Fibroblast of the aortic adventitia (primary cell): ENCODE measurements around the gene SNU13. TPM values are rescaled to one million over a fixed set of nuclear protein-coding genes. Genes with fewer than 3 reads are reported as not detected.

ENCODE experiments used
- DNase-seq: peaks from one replicate; pipeline ENCODE4 v3.0.0-alpha.2; 2010; ENCODE audit warnings: low read depth
- H3K4me3 ChIP-seq: 2 replicates; pipeline ENCODE4 v1.5.1; 2011; ENCODE audit warnings: low read depth, mild to moderate bottlenecking, control low read depth, low read length, moderate library complexity
- CTCF ChIP-seq: IDR thresholded peaks from 2 replicates; pipeline ENCODE4 v1.5.1; 2011; ENCODE audit warnings: mild to moderate bottlenecking, low read length, control low read depth, inconsistent platforms; ENCODE audit not compliant: insufficient read depth
- total RNA-seq: library from RNA; depleted of rRNA; stranded (reverse); fragments of >200 nt; gene quantifications from 2 replicates; pipeline ENCODE4 v1.2.3, GENCODE V29; 2012; ENCODE audit warnings: low replicate concordance

Gene SNU13
- total RNA-seq, 1 donor: 82.5 TPM

GRCh38 chr22:41658869-41659268 lies 29.8 kb downstream of the SNU13 start:
- DNase-seq: no peak
- TF ChIP-seq CTCF: no peak
- H3K4me3 ChIP-seq: no peak overlapping the region

GRCh38 chr22:41657709-41658108 lies 31.0 kb downstream of the SNU13 start:
- TF ChIP-seq CTCF: no peak
- no peak overlapping the region for H3K4me3 ChIP-seq
- DNase-seq: no peak

GRCh38 chr22:41656556-41656955 lies 32.1 kb downstream of the SNU13 start:
- TF ChIP-seq CTCF: no peak
- no peak overlapping the region for H3K4me3 ChIP-seq
- no peak for DNase-seq

DNA sequence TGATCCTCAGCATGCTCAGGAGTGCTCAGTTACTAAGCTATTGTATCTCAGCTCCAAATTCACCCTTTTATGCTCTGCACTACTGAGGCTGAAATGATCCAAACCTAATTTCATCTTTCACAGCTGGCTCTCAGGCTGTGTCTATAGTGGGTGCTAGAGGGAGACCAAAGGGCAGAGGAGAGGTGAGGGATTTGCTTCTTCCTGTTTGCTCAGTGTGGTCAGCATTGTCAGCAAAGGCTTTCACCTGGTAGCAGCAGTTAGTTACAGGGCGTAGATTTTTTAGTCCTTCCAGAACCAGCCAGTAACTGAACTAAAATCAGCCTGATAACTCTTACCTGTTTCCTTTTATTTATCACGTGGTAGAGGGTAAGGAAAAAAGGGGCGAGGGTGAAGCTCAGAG lies 34.3 kb downstream of the SNU13 start:
- no peak for TF ChIP-seq CTCF
- no peak for DNase-seq

DNA sequence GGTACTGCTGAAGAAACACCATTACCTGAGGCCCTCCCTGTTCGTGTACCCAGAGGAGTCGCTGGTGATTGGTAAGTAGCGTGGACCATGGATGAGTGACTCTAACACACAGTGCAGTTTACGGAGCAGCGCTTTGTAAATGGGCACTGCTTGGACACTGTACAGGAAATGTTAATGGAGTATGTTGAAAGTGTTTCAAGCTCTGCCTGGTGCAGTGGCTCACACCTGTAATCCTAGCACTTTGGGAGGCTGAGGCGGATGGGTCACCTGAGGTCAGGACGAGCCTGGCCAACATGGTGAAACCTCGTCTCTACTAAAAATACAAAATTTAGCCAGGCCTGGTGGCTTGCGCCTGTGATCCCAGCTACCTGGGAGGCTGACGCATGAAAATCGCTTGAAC lies 37.8 kb downstream of the SNU13 start:
- H3K4me3 ChIP-seq: no peak overlapping the region
- DNase-seq: no peak
- no peak for TF ChIP-seq CTCF

More for the DNA sequence above, 34.3 kb downstream of the SNU13 start:
- no peak overlapping the region for H3K4me3 ChIP-seq

DNA sequence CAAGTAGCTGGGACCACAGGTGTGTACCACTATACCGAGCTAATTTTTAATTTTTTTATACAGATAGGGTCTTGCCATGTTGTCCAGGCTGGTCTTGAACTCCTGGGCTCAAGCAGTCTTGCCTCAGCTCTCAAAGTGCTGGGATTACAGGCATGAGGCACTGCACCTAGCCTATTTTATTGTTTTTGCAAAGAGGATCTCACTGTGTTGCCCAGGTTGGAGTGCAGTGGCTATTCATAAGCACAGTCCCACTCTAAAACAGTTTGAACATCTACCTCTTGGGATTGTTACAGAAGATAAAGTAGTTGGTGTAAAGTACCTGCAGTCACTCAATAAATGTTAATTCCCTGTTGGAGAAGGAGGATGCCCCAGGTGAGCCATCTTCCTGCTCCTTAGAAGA lies 38.4 kb downstream of the SNU13 start:
- no peak for DNase-seq
- TF ChIP-seq CTCF: no peak

DNA sequence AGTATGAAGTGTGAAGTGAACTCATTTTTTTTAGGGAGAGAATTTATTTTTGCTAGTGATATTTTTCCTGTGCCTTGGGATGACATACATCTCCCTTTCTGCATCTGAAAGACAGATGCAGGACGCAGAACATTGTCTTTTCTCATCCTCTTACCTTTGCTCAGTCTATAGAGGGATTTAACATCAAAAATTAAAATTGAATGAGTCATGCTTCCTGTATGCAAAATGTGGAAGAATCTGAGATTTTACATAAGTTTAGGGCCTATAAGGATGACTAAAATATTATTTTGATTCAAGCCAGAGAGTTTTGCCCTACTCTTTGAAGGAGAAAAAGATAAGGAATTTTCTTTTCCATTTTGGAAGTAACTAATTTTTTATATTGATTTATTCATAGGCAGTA lies 40.2 kb downstream of the SNU13 start:
- no peak overlapping the region for H3K4me3 ChIP-seq
- DNase-seq: no peak
- no peak for TF ChIP-seq CTCF

More for the DNA sequence above, 38.4 kb downstream of the SNU13 start:
- no peak overlapping the region for H3K4me3 ChIP-seq
